Frontal cortex (tissue), 4 donors: Measurements from ENCODE around the gene RHNO1. TPM values are rescaled to one million over a fixed set of nuclear protein-coding genes. Genes with fewer than 3 reads are reported as not detected.
"Not testable (repeated sequence)": the region's sequence is repeated elsewhere in the genome, so short reads cannot be mapped to it uniquely, and the experiment has no call there.

Experiments
- DNase-seq, 2 donors: peaks; one replicate each; pipeline ENCODE4 v3.0.0; 2012; ENCODE audit warnings: low spot score in 2 of 2
- FAIRE-seq: peaks from 2 replicates; lab custom pipeline; 2012; peaks lifted over from hg19 to GRCh38; lab: Jason Lieb, UNC
- total RNA-seq: library from RNA; depleted of rRNA; stranded (reverse); fragments of >200 nt; gene quantifications from one replicate; pipeline ENCODE4 v1.2.3, GENCODE V29; 2014
- donor health status: control.
- donor health status: control.
- donor health status: control.

RHNO1 gene
- total RNA-seq, 1 donor from 2014 or later: 49.7 TPM

DNA sequence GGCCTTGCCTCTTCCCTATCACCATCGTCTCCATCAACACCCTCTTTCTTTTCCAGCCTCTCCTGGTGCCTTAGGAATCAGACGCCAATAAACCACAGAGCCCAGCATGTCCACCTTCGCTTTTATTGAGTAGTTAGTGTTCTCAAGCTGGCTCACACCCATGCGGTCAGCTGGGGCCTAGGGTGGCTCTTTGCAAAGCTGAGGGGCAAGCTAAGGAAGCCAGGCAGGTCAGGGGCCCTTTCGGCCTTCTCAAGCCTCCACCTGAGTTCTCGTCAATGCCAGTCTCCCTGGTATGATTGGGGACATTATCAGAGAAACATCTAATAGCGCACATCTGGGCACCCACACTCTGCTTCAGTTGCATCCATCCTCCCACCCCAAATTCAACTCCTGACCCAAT, 19.4 kb upstream of the RHNO1 start:
- DNase-seq (no peak), FAIRE-seq (no peak)

DNA sequence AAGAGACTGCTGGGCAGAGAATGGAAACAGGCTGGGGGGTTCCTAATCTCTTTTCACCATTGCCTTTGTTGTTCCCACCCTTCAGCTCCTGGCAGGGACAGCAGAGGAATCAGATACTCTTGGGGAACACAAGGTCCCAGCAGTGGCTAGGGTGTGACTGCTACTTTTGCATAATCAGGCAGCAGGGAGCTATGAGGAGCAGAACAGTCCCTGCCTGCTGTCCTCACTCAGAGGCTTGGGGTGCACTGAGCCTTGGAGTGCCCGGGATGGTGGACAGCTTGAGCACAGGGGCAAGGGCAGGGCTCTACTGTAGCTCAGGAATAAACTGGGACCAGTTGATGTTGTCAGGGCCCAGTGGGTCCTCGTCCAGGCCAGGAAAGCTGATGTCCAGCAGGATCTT, 18.7 kb upstream of the RHNO1 start:
- DNase-seq (no peak), FAIRE-seq (no peak)

DNA sequence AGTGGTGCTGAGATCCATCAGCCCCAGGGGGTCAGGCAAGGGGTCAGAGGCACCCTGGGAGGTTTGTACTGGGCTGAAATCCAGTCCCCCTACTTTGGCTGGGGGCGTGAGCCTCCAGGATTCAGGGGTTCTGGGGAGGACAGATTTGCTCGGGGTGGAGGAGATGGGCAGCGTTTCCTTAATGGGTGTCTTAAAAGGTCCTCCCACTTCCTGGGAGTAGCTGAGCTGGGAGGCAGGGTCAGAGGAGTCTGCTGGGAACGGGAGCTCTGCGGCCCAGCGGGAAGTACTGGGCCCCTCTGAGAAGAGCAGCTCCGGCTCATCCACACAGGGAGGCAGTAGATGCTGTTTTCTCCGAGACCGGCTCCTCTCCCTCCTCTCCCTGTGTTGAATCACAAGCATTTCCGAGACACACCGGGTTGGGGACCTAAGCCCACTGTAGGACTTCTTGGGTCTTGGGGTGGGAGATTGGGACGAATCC, 18.0 kb upstream of the RHNO1 start:
- DNase-seq: no peak
- no peak for FAIRE-seq

DNA sequence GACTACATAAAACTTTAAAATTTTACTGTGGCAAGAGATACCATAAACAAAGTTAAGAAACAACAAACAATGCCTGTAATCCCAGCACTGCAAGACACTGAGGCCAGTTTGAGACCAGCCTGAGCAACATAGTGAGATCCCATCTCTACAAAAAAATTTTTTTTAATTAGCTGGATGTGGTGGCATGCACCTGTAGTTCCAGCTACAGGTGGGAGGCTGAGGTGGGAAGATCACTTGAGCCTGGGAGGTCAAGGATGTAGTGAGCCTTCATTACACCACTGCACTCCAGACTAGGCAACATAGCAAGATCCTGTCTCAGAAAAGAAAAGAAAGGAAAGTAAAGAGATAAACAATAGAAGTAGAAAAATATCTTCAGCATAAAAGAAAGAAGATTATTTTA, 16.9 kb upstream of the RHNO1 start:
- no peak for FAIRE-seq
- no peak for DNase-seq

DNA sequence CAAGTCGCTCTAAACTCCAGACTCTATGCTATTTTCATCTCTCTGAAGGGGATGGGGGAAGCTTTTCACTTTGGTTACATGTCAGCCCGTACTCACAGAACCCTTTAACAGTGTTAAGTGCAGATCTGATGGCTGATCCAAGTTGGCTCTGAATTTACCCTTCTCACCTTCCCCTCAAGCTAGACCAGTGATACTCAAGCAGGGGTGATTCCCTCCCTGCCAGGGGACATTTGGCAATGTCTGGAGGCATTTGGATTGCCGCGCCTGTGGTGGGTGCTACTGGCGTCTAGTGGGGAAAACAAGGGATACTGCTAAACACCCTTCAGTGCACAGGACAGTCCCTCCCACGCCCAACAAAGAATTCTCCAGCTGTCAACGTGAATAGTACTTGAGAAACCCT, 14.1 kb upstream of the RHNO1 start:
- DNase-seq (no peak), FAIRE-seq (no peak)

DNA sequence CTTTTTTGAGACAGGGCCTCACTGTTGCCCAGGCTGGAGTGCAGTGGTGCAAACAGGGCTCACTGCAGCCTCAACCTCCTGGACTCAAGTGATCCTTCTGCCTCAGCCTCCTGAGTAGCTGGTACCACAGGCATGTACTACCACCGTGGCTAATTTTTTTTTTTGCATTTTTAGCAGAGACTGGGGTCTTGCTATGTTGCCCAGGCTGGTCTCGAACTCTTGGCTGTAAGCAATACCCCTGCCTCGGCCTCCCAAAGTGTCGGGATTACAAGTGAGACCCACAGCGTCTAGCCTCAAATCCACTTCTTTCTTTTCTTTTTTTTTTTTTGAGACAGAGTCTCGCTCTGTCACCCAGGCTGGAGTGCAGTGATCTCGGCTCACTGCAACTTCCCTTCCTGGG, 13.6 kb upstream of the RHNO1 start:
- DNase-seq, FAIRE-seq: not testable (repeated sequence)

DNA sequence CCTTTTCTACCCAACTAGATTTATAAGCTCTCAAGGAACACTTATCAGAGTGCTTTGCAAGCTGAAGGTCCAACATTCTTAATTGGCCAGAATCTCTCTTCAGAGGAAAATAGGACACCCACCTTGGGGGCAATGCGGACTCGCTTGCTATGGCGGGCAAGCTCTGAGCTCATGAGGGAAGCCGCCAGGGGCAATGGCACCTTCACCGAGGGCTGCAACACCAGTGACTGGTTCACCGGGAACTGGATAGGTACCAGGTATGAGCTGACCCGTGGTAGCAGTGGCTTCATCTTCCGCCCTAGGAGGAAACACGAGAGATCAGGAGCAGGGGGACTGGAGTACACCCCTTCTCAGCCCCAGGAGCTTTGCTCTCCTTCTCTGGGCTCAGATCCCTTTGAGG, 12.8 kb upstream of the RHNO1 start:
- FAIRE-seq (no peak), DNase-seq (no peak)

DNA sequence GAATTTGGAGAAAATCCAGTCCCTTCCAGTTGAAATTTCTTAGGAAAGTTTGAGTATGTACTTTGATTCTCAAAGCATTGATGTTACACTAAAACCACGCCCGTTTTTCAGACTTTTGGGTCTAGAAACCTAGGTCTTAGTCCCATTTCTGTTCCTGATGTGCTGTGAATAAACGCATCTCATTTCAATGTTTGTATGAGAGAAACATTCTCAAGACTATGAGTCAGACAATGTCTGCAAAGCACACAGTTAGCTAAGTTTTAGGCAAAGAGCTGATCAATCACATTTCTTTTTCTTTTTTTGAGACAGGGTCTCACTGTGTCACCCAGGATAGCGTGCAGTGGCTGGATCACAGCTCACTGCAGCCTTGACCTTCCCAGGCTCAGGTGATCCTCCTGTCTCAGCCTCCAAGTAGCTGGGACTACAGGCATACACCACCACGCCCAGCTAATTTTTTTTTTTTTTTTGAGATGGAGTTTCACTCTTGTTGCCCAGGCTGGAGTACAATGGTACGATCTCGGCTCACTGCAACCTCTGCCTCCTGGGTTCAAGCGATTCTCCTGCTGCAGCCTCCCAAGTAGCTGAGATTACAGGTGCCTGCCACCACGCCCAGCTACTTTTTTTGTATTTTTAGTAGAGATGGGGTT, 7.9 kb upstream of the RHNO1 start:
- DNase-seq, FAIRE-seq: not testable (repeated sequence)

DNA sequence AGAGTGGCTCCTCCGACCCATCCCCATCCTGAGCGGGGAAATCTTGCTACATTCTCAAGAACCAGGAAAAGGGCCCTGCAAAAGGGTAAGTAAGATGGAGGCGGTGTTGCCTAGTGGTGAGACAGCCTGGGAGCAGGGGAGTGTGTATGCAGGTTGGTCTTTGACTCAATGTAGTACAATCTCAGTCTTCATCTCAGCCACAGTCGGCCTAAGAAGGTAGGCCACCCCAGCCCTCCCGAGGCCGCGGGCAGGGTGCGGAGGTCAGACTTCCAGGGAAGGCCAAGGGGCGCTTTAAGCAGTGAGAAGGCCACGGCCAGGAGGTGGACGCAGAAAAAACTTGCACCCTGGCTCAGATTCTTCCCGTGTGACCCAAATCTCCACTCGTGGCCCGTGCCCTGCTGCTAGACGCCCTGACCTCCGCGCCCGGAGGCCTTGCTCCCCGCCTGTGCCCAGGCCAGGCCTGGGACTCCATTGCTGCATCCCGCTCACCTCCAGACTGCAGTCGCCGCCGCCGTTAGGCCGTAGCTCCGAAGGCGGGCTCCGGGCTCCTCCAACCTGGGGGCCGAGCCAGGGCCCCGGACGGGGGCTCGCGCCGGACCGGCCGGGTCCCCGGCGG, 484 bp upstream of the RHNO1 start:
- DNase-seq (no peak), FAIRE-seq (no peak)

DNA sequence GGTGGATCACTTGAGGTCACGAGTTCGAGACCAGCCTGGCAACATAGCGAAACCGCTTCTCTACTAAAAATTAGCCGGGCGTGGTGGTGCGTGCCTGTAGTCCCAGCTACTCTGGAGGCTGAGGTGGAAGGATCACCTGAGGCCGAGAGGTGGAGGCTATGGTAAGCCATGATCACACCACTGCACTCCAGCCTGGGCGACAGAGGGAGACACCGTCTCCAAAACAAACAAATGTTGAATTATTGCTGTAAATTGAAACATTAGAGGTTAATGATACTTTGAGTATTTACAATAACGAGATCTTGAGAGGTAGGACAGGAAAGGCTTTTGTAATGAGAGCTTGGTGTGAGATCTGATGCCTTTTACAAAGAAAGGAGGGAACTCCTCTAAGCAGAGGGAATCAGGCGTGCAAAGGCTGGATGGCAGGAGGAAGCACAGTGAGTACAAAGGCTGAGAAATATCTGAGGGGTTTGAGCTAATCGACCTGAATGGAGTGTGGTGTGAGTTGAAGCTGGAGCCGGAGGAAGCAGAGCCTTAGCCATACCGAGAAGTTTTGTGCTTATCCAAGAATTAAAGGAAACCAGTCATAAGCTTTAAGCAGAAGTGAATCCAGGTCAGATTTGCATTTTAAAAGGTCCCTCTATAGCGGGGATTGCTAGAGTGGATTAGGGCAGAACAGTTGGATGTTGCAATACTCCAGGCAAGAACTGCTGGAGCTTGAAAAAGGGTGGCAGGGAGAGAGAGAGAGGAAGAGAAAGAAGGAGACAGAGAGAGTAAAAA, 1.1 kb downstream of the RHNO1 start:
- no peak for FAIRE-seq
- no peak for DNase-seq

DNA sequence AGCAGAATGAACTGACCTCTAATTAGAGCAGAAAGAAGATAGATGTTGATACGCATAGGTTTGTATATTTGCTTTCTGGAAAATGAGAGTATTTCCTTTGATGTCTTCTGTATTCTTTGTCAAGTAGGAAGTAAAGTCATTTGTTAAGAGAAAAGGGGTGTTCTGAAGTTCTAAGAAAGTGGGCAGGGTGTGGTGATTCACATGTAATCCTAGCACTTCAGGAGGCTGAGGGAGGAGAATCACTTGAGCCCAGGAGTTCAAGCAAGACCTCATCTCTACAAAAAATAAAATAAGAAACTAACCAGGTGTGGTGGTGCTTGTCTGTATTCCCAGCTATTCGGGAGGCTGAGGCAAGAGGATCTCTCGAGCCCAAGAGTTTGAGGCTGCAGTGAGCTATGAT, 2.8 kb downstream of the RHNO1 start:
- no peak for DNase-seq
- FAIRE-seq: no peak

DNA sequence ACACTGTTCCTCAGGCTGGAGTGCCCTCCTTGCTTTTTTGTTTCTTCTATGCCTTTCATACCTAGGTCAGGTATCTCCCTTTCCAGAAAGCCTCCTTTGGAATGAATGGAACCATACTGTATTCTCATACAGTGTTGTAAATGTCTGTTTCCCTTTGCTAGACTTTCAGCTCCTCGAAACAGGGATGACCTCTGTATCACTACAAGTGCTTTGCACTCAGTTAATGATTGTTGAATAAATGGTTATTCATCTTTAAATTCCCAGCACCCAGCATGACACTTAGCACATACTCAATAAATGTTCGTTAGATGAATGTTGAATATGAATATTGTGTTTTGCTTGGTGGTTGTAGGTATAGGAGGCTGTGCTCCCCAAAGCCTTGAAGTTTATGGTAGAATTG, 7.8 kb downstream of the RHNO1 start:
- FAIRE-seq (no peak), DNase-seq (no peak)

DNA sequence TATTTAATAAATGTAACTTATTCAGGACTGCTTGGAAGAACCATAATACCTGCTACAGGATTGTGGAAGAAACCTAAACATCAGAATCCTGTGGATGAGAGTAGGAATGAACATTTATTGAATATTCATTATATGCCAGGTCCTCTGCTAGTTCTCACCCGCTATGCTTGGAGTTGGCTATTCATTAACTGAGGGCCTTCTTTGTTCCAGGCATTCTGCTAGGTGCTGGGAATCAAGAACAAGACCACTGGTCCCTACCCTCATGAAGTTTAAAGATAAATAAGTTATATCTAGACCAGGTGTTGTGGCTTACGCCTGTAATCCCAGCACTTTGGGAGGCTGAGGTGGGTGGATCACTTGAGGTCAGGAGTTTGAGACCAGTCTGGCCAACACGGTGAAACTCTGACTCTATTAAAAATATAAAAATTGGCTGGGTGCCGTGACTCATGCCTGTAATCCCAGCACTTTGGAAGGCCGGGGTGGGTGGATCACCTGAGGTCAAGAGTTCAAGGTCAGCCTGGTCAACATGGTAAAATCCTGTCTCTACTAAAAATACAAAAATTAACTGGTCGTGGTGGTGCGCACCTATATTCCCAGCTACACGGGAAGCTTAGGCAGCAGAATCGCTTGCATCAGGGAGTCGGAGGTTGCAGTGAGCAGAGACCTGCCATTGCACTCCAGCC, 9.9 kb downstream of the RHNO1 start:
- FAIRE-seq (no peak), DNase-seq (no peak)

DNA sequence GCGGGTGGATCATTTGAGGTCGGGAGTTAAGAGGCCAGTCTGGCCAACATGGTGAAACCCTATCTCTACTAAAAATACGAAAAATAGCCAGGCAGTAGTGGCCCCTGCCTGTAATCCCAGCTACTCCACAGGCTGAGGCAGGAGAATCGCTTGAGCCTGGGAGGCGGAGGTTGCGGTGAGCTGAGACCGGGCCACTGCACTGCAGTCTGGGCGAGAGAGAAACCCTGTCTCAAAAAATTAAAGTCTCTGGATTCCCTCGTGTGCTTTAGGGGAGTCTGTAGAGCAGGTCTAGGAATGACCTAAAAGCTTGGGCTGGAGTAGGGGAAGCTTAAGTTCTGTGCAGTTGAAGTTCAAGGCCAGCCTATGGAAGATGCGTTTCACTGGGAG, 13.0 kb downstream of the RHNO1 start:
- no peak for FAIRE-seq
- DNase-seq: no peak

DNA sequence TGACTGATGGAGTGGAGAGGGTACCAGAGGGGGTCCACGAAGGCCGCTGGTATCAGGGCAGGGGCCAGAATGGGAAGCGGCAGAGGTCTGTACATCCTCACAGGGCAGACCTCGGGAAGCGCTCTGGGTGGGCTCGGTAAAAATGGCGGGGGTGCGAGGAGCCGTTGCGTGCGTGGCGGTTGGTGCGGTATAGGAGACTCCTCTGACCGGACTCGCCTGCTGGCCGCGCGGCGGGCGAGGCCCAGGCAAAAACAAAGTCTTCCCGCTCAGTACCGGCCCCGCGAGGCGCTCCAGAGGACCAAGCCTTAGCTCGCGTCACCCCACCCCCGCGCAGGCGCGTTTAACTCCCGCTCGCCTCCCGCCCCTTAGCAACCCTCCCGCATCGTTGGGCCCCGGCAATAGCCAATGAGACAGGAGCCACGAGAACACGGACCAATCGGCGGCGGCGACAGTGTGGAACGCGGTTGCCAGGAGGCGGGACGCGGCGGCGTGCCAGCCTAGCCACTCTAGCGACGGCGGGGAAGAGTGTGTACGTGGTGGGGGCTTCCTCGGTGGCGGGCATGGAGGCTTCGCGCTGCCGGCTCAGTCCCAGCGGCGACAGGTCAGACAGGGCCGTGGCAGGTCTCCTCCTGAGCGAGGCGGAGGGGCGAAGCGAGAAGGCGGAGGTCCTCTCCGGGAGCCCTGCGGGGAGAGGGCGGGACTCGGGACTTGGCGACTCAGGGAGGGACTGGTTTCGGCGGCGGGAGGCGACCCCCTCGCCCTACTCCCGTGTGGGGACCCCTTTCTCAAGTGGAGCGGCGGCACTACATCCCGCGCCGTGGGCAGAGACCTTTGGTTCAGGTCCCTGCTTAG, 13.6 kb downstream of the RHNO1 start, which contains the start of gene TULP3:
TULP3 (plus strand) TSS at position 504 of the 852 bp plus-strand sequence; CDS start at position 561, 57 bp downstream.
- DNase-seq (peak; percentile 85 to 93), FAIRE-seq (peak; percentile 91)

DNA sequence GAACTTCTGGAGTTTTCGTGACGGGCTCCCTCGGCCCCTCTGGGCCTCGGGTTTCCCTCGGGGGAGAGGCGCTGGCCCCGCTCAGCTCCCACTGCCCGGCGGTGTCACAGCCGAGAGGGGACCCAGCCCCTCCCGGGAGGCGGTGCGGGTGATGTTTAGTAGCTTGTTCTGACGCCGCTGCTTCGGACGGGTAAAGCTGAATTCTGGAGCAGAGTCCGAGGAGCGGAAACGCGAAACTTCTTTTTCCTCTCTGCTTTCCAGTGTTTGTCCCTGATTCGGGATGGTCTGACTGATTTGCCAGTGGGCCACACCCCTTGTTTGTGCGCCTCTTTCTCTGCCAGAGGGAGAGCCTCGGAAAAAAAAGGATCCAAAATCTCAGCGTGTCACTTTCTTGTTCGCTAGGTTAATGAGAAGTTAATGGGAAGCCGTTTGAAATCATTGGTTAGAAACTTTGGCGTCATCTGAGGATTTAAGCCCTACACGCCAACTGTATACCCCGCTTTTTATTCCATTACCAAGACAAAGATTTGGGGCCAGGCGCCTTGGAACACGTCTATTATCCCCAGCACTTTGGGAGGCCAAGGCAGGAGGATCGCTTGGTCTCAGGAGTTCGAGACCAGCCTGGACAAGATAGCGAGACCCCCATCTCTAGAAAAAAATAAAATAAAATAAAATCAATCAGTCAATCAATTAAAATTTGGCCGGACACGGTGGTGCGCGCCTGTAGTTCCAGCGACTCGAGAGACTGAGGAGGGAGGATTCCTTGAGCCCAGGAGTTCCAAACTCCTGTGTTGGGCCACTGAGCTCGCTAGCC, 14.4 kb downstream of the RHNO1 start:
- DNase-seq (peak in 1 of 2 donors; percentile 33), FAIRE-seq (no peak)

DNA sequence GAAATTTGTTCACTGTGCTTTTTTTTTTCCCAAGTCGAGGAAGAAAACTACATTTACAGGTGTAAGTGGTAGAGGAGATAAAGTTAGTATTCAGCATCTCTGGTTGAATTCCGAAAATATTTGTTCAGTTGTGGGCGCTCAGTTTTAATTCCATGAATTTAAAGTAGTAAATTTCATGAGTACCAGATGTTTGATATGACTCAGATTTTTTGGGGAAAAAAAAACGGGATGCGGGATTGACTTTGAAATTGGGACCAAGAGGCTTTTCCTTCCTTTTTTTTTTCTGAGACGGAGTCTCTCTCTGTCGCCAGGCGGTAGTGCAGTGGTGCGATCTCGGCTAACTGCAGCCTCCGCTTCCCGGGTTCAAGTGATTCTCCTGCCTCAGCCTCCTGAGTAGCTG, 15.2 kb downstream of the RHNO1 start:
- FAIRE-seq (no peak), DNase-seq (no peak)

DNA sequence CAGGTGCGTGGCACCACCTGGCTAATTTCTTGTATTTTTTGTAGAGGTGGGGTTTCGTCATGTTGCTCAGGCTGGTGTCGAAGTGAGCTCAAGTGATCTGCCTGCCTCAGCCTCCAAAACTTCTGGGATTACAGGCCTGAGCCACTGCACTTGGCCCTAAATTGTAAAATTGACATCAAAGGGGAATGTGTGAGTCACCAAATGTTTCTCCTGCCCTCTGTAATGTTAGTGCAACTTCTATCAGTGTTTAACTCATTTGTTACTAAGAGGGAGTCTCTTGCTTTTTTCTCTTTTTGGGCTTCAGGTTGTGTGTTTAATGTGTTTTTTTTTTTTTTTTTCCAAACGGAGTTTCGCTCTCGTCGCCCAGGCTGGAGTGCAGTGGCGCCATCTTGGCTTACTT, 16.0 kb downstream of the RHNO1 start:
- FAIRE-seq (no peak), DNase-seq (no peak)

DNA sequence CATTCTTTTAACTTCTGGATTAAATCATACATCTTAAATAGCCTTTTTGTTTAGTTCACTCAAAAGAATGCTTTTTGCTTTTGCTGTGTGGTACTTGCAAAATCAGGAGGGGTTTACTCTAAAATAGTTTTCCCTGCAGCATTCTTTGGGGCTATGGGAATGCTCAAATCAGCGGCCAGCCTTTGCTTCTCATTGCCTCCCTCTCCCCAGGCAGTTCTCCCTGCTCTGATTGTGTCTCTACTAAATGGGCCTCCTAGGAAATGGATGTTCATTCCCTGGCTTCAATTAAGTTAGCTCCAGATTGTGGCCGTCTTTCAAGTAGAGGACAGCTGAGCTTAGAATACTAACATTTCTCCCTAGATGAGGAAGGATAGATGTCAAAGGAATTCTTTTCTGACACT, 18.0 kb downstream of the RHNO1 start:
- DNase-seq: no peak
- no peak for FAIRE-seq
